ENCODE measurements around the gene KCNMB2.
"Not testable (repeated sequence)": the region's sequence is repeated elsewhere in the genome, so short reads cannot be mapped to it uniquely, and the experiment has no call there.

Gene KCNMB2

DNA sequence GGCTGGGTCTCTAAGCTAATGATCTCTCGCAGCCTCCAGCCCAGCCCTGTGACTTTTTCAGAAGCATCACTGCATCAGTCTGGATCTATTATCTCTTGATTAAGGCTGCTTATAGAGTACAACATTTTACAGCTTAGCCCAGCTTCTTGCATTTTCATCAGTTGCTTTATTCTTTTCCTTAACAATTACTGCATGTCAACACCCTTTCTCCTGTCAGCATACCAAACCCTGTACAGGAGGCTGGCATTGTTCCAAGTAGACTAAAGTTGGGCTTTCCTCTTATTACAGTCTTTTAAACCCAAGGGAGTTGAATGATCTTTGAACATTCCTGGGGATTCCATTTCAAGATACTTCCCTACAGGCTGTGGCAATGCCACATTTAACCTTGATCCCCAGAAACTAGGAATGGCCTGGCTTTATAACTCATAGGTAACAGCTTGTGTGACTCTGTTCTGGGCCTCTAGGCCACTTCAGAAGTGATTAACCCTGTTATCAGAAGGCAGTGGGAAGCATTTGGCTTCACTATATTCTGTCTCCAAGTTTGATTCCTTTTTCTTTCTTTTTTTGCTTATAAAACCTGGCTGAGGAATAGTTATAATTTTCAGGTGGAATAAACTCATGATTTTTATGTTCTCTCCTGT lies 182.9 kb downstream of the KCNMB2 start:
- no peak for DNase-seq

DNA sequence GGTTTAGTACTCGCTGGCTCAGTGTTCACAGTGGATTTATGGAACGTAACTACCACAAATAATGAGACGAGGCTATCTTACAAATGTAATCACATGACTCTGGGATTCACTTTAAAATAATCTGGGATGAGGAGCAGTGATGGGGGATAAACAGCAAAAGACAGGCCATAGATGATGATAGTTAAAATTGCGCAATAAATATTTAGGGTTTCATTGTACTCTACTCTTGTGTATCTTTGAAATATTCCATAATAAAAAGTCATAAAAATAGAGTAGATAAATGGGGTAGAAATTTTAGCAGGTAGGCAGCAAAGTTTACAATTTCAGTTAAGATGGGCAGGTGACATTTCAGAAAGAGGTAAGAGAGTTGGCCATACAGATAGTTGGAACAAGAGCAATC lies 196.6 kb downstream of the KCNMB2 start:
- intact Hi-C loops (cut with DNase I): no loop called here

More for the DNA sequence above, 182.9 kb downstream of the KCNMB2 start:
- intact Hi-C loops (cut with DNase I): no loop called here

DNA sequence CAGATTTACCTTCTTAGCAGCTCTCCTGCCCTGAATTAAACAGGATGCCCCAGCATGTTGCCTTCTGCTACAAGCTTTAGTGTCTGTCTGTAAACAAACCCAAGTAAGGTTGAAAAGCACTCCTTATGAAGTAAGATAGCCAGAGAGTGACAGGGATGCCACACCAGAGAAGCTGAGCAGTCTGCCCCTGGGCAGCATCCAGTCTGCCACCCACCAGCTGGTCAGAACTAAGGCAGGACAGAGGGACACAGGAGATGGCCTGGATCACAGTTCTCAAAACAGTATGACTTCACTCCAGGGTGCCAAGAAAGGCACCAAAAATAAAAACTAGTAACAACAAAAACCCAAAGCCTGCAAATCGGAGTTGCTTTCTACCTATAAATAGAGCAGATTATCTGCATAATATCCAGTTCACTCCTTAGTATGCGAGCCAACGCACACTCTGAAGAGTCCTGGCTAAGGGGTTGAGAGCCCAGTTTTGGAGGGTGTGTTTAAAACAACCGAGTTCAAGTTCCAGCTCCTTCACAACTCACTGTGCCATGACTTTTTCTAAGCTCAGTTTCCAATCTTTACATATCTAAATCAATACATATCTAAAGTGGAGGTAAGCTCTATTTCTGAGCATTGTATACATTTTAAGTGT lies 198.9 kb downstream of the KCNMB2 start:
- intact Hi-C loops (cut with DNase I): no loop called here
- DNase-seq: no peak

More for the DNA sequence above, 196.6 kb downstream of the KCNMB2 start:
- DNase-seq: no peak

DNA sequence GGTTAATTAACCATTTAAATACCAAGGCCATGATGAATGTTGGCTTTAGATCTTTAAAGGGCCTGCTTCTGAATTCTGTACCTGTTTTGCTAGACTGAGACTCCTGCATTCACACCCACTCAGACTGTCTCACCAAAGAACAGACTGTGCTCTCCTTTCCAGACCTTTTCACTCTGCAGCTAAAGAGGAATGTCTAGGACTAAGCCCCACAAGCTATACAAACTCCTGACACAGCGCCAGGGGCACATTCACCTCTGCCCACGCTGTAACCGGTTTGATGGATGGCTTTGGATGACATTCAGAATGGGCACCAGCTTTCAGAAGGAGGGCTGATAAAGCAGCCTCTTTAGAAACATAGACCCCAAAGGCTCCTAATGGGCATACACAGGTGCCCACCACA lies 200.1 kb downstream of the KCNMB2 start:
- intact Hi-C loops (cut with DNase I): no loop called here
- no peak for DNase-seq

DNA sequence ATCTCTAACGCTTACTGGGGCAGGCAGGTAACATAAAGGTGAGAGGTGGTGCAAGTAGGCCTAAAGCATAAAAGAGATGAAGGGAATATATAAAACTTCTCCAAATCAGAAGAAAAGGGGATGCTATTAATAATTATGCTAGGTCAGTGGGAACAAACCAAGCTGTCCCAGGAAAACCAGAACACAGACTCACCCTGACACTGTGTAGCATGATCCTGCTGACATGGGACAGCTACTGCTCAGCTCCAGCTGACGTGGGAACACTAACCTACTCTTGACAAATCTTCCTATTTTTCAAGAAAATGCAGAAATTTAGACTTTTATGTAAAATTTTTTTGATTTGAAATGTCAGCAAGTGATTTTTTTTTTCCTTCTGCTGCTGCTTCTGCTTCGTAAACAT lies 203.5 kb downstream of the KCNMB2 start:
- no peak for DNase-seq
- intact Hi-C loops (cut with DNase I): no loop called here

DNA sequence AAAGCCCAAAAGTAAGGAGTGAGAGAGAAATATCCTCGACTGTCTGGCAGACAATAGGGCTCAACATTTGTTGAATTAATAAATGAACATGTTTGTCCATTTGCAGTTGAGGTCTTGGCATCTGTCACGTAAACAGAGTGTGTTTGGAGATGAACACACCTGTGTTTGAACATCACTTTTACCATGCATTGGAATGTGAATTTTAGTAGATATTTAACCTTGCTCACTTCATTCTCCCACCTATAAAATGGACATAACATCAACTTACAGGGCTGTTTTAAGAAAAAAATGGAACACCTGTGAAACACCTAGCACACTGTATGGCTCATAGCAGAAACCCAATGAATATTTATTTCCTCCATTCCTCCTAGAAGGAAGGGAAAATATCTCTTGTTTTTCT lies 204.8 kb downstream of the KCNMB2 start:
- no peak for DNase-seq
- intact Hi-C loops (cut with DNase I): no loop called here

DNA sequence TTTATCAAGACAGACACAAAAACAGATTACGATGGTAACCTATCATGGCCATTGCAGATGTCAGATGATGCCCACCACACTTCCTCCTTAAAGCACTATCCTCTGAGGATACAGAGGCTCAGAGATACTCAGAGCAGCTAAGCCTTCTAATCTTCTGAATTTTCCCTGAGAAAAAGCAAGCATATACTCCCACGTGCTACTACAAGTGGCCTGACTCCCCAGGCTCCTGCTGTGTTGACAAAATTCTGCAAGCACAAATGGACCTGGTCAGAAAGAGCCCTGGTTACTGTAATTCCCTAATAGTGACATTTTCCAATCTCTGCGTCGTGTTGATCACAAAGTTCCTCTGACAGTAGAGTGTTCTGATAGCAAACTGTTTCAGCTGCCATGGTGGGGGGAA lies 207.1 kb downstream of the KCNMB2 start:
- intact Hi-C loops (cut with DNase I): no loop called here
- no peak for DNase-seq

DNA sequence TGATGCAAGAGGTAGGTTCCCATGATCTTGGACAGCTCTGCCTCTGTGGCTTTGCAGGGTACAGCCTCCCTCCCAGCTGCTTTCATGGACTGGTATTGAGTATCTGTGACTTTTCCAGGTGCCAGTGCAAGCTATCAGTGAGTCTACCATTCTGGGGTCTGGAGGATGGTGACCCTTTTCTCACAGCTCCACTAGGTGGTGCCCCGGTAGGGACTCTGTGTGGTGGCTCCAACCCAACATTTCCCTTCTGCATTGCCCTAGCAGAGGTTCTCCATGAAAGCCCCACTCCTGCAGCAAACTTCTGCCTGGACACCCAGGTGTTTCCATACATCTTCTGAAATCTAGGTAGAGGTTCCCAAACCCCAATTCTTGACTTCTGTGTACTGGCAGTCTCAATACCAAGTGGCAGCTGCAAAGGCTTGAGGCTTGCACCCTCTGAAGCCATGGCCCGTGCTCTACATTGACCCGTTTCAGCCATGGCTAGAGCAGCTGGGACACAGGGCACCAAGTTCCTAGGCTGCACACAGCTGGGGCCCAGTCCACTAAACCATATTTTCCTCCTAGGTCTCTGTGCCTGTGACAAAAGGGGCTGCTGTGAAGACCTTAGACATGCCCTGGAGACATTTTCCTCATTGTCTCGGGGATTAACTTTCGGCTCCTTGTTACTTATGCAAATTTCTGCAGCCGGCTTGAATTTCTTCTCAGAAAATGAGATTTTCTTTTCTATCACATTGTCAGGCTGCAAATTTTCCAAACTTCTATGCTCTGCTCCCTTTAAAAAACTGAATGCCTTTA lies 209.8 kb downstream of the KCNMB2 start:
- intact Hi-C loops (cut with DNase I): not testable (repeated sequence)

DNA sequence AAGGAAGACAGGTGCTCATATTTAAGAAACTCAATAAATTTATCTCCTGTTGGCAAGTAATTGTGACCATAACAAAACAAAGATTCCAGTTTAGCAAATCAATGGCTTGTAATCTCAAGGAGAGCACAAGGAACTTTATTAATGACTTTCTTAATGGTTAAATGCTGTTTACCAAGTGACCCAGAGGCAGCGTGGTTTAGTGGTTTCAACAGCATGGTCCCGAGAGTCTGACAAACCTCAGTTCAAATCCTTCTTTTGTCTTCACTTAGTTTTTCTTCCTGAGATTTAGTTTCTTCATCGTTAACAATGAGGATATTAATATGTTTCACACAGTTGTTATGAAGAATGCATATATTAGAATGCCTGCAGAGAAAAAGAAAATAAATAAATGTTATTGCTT lies 212.6 kb downstream of the KCNMB2 start:
- intact Hi-C loops (cut with DNase I): no loop called here
- DNase-seq: no peak

More for the DNA sequence above, 209.8 kb downstream of the KCNMB2 start:
- DNase-seq: not testable (repeated sequence)

DNA sequence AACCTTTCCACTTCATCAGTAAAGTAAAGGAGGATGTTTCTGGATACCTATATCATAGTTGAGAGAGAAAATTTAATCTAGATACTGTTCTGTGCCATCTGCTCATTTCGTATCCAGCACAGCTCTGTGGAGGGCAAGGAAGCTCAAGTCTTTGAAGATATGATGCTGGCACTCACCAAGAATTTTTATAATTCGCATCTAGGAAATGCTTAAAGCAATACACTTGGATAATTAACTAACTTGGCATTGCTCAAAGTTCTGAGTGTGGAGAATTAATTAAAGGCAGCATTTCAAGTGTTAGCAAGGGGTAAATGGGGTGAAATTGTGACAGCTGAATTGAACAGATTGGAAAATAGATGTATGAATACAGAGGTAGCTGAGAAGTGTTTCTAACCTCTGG lies 213.2 kb downstream of the KCNMB2 start:
- intact Hi-C loops (cut with DNase I): no loop called here
- no peak for DNase-seq

DNA sequence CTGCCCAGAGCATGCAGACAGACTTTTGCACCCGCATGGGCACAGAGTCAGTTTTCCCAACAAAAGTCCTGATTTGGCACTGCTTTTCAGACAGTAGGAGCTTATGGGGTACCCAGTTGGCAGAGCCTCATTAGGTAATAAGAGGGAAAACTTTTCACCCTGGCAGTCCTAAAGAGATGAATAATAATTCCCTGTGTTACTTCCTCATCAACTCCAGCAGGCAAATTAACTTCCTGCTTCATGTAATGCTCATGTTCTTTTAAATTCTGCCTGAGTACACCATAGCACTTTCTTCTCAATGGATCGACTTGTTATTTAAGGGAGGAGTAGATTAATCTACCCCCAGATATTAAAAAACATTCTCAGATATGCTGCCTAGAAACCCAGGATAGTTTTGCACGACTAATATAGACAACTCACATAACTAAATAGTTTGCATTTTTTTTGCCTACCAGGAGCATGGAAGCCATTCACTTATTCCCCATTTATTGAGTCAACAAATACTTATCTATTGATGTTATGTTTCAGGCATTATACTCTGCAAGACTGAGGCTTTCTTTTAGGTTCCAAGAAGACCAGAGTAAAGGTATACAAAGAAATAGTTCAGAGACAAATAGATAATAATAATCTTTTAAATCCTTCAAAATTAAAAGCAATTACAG lies 214.5 kb downstream of the KCNMB2 start:
- DNase-seq: no peak
- intact Hi-C loops (cut with DNase I): no loop called here

DNA sequence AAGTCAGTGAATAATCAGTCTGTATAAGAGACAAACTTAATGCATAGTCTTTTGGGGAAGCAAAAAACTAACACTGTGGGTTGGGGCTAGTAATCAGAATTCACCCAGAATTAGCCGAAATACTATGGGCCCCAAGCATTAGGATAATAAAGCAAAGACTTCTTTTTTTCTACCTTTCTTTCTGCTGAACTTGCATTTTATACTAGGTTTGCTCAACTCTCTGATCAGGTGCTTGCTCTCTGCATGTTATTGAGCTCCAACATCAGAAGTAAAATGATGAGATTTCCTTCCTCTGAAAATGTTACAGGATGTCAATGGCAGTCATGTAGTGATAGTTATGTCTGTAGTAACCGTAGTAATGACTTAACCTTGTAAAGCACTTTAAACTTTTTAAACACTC lies 216.6 kb downstream of the KCNMB2 start:
- intact Hi-C loops (cut with DNase I): no loop called here

DNA sequence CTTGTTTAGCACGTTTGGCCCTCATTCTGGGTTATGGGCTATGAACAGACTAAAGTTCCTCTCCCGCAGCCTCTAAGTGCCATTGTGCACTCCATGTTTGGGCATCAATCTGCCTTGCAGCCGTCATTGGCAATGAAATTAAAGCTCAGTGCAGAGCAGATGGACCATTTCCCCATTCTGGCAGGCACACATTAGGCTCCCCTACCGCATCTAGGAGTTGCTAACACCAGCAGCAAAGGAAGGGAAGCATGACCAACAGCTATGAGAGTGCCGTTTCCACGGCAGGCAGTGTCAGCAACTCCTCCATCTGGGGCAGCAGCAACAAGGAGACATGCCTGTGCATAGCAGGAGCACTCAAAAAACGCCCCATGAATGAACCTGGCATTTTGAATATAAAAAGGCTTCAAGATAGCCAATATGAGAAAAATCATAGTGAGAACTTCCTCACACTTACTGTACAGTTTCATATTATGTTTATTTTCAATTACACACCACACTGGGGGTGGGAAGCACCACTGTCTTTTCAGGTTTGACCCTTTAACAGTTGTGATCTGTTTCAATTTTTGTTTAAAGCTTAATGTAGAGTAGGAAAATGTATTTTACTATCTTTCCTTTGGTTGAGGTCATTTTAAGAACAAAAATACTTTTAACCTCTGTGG lies 218.7 kb downstream of the KCNMB2 start:
- DNase-seq: no peak
- intact Hi-C loops (cut with DNase I): no loop called here

More for the DNA sequence above, 216.6 kb downstream of the KCNMB2 start:
- DNase-seq: no peak

DNA sequence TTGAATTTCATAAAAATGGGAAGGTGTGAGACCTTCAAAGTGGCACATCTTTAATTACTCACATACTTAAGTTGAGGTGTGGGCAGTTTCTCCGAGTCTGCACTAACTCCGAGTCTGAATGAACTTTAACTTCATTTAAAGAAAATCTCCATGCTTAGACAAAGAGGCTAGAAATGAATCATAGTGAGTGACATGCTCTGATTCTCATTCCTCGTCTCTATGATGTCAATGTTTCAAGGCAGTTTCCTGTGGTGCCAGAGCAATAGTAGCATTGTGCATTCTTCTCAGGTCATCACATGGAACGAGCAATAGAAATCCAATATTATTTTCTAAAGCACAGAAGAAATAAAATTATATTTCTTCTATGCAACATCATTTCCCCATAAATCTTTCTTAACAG lies 224.8 kb downstream of the KCNMB2 start:
- intact Hi-C loops (cut with DNase I): no loop called here

DNA sequence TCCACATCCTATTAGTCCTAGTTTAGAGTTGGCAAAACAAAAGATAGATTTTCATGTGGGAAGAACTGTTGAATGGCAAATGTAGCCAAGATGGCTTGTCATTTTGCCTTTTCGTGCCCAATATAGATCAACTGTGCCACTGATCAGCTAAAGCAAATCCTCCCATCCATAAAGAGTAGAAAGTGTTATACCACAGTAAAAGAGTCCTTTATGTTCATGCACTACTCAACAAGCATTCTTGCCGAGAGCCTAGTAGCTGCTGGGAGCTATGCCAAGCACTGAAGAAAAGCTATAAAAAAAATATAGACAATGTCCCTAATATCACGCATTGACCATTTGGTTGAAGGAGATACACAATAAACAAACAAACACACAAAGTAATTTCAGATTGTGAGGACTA lies 225.2 kb downstream of the KCNMB2 start:
- intact Hi-C loops (cut with DNase I): no loop called here
- no peak for DNase-seq

More for the DNA sequence above, 224.8 kb downstream of the KCNMB2 start:
- no peak for DNase-seq

DNA sequence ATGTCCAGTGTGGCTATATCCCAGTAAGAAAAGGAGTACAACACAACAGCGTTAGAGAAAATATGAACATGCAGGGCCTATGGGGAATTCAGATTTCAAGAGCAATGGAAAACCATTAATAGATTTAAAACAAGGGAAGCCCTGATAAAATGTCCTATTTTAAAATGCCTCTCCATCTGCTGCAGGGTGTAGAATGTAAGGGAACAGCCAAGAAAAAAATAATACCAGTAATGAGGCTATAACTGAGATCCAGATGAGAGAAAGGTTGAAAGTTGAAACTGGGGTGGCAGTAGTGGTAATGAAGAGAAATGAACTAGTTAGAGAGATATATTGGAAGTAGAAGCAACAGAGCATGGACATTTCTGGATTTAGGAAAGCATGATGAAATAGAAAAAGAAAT lies 226.1 kb downstream of the KCNMB2 start:
- intact Hi-C loops (cut with DNase I): no loop called here
- no peak for DNase-seq

DNA sequence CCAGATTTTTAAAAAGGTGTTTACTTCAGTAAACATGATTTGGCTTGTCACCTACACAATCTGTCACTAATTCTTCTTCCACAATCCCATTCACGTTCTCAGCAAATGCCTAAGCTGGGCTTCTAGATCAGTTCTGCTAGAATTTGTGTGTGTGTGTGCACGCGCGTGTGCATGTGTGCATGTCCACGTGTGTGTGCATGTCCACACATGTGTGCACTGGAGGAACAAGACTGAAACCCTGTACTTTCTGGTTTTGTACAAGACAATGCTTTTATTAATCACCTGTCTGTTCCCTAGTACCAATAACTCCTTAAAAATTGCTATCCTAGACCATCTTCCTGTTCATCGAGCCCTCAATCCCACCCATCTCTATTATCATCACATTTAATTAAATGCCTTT lies 229.2 kb downstream of the KCNMB2 start:
- intact Hi-C loops (cut with DNase I): no loop called here

DNA sequence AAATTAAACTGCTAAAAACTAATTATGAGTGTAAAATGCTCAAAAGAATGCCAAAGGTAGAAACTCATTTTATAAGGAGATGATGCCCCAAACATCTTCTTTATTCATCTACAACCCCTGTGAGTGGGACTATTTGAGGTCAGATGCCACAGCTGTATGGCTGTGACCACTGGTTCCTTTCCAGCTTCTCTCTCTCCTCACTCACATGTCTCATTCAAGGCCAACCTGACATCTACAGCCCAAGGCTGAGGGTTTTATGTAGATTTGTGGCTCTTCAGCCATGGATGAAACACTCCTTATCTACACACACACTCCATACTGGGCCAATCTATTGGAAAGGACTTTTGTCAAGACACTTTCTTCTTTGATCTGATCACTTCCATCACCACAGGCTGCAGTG lies 231.3 kb downstream of the KCNMB2 start:
- DNase-seq: no peak
- intact Hi-C loops (cut with DNase I): no loop called here

More for the DNA sequence above, 229.2 kb downstream of the KCNMB2 start:
- no peak for DNase-seq

Measured in head of caudate nucleus (tissue), 42 donors.